ENCODE data around the gene GAS2L3. TPM values are rescaled to one million over a fixed set of nuclear protein-coding genes. Genes with fewer than 3 reads are reported as not detected.

Gene GAS2L3
- polyA plus RNA-seq (ENCODE audit: low read depth in 6 of 6), result not detected

DNA sequence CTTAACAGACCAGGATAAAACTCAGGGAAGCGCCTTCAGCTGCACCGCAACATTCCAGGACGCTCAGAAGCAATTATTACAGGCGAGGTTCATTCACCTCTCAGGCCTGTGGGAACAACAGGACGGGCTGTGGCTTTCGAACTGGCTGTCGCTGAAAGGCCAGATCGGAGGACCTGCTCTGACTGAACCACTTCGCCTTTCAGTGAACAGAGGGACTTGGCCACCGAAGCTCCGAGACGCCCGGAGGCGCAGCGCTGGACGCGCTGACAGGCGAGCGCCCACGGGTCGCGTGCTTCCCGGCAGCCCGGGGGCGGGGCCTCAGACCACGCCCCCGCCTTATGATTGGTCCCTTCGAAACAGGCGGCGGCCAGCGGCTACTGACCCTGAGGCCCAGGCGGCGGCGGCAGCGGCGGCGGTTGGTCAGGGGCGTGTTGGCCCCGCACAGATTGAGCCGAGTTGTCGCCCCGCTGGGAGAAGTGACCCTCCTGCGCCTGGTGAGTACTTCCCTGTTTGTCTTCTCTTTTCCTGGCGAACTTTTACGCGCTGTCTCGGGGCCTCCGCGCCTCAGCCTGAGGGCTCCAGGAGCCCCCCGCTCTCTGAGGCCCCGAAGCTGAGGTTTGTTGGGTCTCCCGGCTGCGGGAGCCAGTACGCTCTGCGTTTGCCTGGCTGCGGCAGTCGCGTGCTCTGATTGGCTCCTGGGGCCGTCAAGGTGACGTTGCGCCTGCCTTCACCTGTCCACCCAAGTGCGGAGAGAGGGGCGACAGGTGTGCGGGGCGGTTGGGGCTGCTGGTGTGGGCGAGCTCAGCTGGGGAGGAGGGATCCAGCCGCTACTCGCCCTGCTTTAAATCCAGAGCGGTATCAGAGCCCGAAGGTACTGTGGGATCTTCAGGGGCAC lies at the start of gene GAS2L3:
TSS of gene GAS2L3 (plus strand) at position 393 of the 895 bp plus-strand sequence. CDS start 21,221 bp downstream, outside the sequence.
- DNase-seq (peak; percentile 56), ATAC-seq (ENCODE audit: low read depth in 2 of 2) (peak; percentile 75 to 81)
- peak within 1 kb of the TSS; percentile 48 to 96 (median 80) for H3K27ac Mint-ChIP-seq
- peak within 1 kb of the TSS; percentile 91 to 97 (median 94) for H3K4me3 Mint-ChIP-seq
- H3K36me3 Mint-ChIP-seq, result no peaks in the 10 kb centered on the region
- H3K27me3 Mint-ChIP-seq, result peaks cover 4 to 23% (median 13%) of the 10 kb centered on the region in 3 donors
- H3K4me1 Mint-ChIP-seq, result peaks cover 7 to 17% (median 10%) of the 10 kb centered on the region in 3 donors
- no peaks in the 10 kb centered on the region for H3K9me3 Mint-ChIP-seq

DNA sequence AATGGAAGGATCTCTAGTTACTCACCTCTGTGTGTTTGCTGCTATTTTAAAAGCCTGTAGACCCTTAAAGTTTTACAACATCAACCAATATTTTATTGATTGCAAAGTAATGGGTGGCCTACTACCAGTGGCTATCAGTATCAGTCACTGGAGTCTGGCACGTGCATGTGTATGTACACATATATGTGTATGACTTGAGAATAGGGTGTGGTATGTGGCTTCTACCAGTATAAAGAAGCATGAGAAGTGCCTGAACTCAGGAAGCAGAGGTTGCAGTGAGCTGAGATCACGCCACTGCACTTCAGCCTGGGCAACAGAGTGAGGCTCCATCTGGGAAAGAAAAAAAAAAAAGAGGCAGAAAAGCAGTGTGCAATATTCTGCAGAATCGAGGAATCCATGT lies 45.5 kb upstream of the GAS2L3 start:
- Mint-ChIP-seq H3K27me3 (peaks cover 9 to 28% (median 23%) of the 10 kb centered on the region in 3 donors), H3K9me3 (peaks cover 0 to 6% (median 0%) of the 10 kb centered on the region in 7 donors), H3K4me3 (no peak overlapping the region), H3K27ac (no peak overlapping the region), H3K36me3 (no peaks in the 10 kb centered on the region), H3K4me1 (no peaks in the 10 kb centered on the region)
- no peak for ATAC-seq (ENCODE audit: low read depth in 2 of 2)
- no peak for DNase-seq

DNA sequence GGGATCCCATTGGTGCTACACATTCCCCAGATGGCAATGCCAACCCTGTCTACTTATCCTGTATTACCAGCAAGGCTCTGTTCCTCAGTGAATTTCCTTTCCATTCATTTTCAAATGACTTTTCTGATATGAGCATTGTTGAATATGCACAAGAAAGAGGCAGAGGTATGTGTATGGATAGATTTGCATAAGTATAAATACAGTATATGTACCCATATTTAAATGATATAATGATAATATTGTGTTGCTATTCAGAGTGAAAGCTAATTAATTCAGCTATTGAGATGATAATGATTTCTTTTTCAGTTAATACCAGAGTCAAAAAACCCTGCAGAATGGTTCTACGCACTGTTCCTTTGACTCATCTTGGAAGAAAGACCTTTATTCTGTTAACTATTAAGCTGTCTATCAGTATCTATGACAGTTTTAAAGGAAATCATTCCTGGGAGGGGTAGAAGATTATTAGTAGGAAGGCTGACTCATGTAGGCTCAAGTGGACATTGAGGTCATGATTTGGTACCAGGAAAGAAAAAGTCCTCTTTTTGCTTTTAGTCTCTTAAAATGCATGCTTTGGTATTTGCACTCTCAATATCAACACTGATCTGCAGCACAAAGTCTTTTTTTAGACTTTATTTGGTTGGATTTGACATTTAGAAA lies 44.9 kb upstream of the GAS2L3 start:
- Mint-ChIP-seq H3K9me3 (peaks cover 0 to 6% (median 0%) of the 10 kb centered on the region in 7 donors), H3K27me3 (peaks cover 9 to 28% (median 17%) of the 10 kb centered on the region in 3 donors), H3K4me3 (no peak overlapping the region), H3K36me3 (no peaks in the 10 kb centered on the region), H3K27ac (no peak overlapping the region), H3K4me1 (no peaks in the 10 kb centered on the region)
- ATAC-seq (ENCODE audit: low read depth in 2 of 2) (no peak), DNase-seq (no peak)

DNA sequence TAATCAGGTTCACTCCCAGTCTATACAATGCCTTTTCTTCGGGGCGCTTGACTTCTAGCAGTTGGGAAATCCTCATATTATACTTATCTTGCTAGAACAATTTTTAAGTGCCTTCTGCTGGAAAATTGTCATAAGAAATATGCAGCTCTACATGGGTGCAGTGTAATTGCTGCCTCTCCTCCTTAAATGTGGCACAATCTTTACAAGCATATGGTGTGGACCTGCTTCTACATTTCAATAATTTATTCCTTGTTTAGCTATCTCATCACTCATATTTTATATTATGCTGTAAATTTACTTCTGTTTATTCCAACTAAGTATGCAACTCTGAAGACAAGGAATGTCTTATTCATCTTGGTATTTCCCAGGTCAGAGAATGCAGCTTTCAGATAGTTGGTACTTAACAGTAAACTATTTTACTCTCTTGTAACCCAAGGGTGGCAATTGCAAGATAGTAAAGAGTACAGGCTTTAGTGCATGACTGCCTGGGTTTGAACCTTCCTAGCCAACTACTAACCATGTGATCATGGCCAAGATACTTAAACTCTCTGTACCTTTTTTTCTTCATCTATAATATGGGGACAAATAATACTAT lies 43.6 kb upstream of the GAS2L3 start:
- DNase-seq (no peak), ATAC-seq (ENCODE audit: low read depth in 2 of 2) (no peak)
- Mint-ChIP-seq H3K36me3 (no peaks in the 10 kb centered on the region), H3K27me3 (peaks cover 9 to 28% (median 15%) of the 10 kb centered on the region in 3 donors), H3K27ac (no peak overlapping the region), H3K4me3 (peak overlapping the region in 1 of 8 donors; percentile 6), H3K9me3 (peaks cover 0 to 6% (median 0%) of the 10 kb centered on the region in 7 donors), H3K4me1 (no peaks in the 10 kb centered on the region)

DNA sequence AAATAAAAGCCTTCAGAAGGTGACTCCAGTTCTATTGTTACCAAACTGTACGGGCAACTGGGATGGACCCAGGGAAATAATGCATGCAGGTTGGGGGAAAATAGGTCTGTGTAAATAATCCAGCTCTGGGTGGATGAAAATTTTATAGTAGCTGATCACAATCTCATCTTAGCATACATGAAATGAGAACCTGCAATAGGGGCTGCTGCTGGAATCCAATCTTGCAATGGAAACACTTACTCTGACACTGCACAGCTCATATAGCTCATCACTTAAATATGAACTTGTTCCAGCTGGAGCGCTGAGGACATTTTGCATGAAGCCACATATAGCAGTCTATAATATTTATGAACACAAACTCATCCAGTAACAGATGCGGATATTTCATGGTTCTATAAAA lies 40.1 kb upstream of the GAS2L3 start:
- peaks cover 0 to 6% (median 0%) of the 10 kb centered on the region in 7 donors for H3K9me3 Mint-ChIP-seq
- H3K4me1 Mint-ChIP-seq, result no peaks in the 10 kb centered on the region
- H3K36me3 Mint-ChIP-seq, result no peaks in the 10 kb centered on the region
- H3K4me3 Mint-ChIP-seq, result no peak overlapping the region
- H3K27me3 Mint-ChIP-seq, result peaks cover 8 to 28% (median 15%) of the 10 kb centered on the region in 3 donors
- DNase-seq (no peak), ATAC-seq (ENCODE audit: low read depth in 2 of 2) (no peak)
- no peak overlapping the region for H3K27ac Mint-ChIP-seq

DNA sequence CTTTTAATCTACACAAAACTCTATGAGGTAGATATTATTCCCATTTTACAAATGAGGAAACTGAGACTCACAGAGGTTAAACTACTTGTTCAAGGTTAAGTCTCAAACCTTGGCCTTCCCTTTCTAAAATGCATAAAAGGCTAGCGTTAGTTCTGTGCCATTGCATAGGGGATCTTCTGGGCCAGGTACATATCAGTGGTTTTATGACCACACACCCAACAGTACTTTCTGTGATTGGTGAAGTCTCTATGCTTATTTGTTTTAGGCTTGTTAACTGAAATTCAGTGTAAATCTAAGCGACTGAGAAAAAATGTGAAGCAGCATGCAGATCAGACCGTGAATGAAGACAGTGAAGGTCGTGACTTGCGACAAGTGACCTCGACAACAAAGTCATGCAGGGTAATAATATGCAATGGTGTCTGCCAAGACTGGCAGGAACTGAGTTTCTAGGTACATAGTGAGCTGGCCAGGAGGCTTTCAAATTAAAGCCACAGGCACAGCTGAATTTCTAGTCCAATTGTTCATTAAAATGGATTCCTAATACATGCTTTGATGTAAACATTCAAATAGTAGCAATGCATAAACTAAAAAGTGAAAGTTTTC lies 38.8 kb upstream of the GAS2L3 start:
- Mint-ChIP-seq H3K27me3 (peaks cover 11 to 21% (median 13%) of the 10 kb centered on the region in 3 donors), H3K9me3 (peaks cover 0 to 4% (median 0%) of the 10 kb centered on the region in 7 donors), H3K4me3 (no peak overlapping the region), H3K4me1 (no peaks in the 10 kb centered on the region), H3K36me3 (no peaks in the 10 kb centered on the region), H3K27ac (no peak overlapping the region)
- DNase-seq, result no peak
- no peak for ATAC-seq (ENCODE audit: low read depth in 2 of 2)

DNA sequence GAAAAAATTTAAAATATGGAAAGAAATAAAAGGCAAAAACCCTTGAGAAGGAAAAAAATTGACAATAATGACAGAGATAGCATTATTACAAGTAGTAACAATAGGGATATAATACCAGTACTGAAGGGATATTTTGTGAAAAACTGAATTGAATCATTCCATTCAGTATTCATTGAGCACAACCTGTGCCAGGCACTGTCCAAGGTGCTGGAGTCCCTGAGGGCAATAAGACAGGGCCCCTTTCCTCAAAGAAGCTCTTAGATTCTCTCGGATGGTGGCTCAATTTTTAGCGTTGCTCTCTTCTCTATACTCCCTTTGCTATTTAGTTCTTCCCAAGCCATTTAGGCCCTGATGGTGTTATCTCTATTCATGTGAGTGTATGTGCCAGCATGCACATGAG lies 34.3 kb upstream of the GAS2L3 start:
- peaks cover 0 to 4% (median 1%) of the 10 kb centered on the region in 7 donors for H3K9me3 Mint-ChIP-seq
- no peaks in the 10 kb centered on the region for H3K36me3 Mint-ChIP-seq
- H3K4me1 Mint-ChIP-seq, result no peaks in the 10 kb centered on the region
- H3K27me3 Mint-ChIP-seq, result peaks cover 0 to 10% (median 10%) of the 10 kb centered on the region in 3 donors
- H3K4me3 Mint-ChIP-seq, result no peak overlapping the region
- no peak for ATAC-seq (ENCODE audit: low read depth in 2 of 2)
- no peak overlapping the region for H3K27ac Mint-ChIP-seq
- DNase-seq, result no peak

DNA sequence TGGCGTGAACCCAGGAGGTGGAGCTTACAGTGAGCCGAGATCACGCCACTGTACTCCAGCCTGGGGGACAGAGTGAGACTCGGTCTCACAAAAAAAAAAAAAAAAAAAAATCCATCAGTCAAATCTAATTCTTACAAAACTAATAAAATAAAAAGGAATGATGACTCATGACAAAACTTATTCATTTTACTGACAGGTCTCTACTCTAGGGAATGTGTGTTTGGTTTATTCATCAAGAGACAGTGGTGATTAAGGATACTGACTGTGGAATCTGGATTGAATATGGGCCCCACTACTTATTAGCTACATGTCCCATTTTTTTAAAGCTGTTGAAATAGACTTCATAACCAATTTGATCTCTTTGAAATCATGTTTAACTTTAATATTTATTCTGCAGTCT lies 29.3 kb upstream of the GAS2L3 start:
- H3K4me3 Mint-ChIP-seq, result no peak overlapping the region
- no peak for ATAC-seq (ENCODE audit: low read depth in 2 of 2)
- no peak for DNase-seq
- peaks cover 8 to 14% (median 13%) of the 10 kb centered on the region in 3 donors for H3K27me3 Mint-ChIP-seq
- peaks cover 0 to 4% (median 0%) of the 10 kb centered on the region in 7 donors for H3K9me3 Mint-ChIP-seq
- H3K36me3 Mint-ChIP-seq, result no peaks in the 10 kb centered on the region
- H3K4me1 Mint-ChIP-seq, result no peaks in the 10 kb centered on the region
- no peak overlapping the region for H3K27ac Mint-ChIP-seq

DNA sequence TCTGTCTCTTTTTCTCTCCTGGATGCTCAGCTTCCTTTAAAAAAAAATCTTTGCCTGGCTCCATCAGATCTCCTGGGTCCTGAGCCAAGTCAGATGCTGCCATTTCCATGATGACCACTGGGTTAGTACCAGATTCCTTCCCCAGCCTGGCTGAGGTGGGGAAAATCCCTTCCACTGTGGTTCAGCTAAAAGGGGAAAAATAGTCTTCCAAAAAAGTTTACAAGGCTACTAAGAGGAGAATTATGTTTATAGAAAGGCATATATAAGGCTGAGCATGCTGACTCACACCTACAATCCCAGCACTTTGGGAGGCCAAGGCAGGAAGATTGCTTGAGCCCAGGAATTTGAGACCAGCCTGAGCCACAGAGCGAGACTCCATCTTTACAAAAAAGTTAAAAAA lies 28.4 kb upstream of the GAS2L3 start:
- Mint-ChIP-seq H3K4me3 (no peak overlapping the region), H3K4me1 (no peaks in the 10 kb centered on the region), H3K36me3 (no peaks in the 10 kb centered on the region), H3K9me3 (peaks cover 0 to 2% (median 0%) of the 10 kb centered on the region in 7 donors), H3K27ac (no peak overlapping the region), H3K27me3 (peaks cover 8 to 12% (median 8%) of the 10 kb centered on the region in 3 donors)
- ATAC-seq (ENCODE audit: low read depth in 2 of 2) (no peak), DNase-seq (no peak)

DNA sequence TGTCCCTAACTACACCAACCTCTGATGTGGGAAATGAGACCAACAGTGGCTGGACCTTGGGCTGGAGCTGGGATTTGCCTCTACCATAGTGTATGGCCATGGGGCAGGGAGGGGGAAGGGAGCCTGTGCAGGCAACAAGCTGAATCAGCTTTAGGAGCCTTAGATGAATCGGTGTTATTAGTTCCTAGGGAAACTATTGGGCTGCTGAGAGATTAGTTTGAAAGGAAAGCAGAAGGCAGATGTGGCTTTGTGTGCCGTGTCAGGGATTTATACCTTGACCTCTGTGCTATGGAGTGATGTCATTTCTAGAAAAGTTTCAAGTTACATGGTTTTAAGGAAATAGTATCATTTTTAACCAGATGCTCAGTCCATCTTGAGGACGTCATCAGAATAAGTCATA lies 19.5 kb upstream of the GAS2L3 start:
- ATAC-seq (ENCODE audit: low read depth in 2 of 2), result no peak
- no peak overlapping the region for H3K4me3 Mint-ChIP-seq
- H3K36me3 Mint-ChIP-seq, result no peaks in the 10 kb centered on the region
- no peaks in the 10 kb centered on the region for H3K9me3 Mint-ChIP-seq
- DNase-seq, result no peak
- peaks cover 5 to 21% (median 5%) of the 10 kb centered on the region in 3 donors for H3K27me3 Mint-ChIP-seq
- H3K4me1 Mint-ChIP-seq, result no peaks in the 10 kb centered on the region
- H3K27ac Mint-ChIP-seq, result no peak overlapping the region

DNA sequence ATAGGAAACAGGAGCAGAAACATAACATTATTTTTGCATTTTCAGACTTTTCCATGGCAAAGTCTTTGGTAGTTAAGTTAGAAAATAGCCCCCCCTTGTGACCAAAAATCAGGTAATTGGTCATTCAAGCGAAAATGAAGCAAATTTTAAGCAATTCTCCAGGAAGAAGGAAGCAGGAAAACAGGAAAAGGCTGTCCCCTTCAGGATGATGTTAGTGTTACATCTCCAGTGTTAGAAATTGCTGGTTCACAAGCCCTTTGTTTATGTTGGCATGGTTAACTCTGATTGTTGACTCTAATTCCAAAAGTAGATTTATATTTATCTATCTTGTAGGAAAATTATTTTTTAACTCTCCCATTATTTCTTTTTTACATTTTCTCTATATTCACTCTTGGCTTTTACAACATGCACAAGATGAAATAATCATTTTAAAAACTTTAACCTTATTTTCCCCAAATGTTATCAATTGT lies 18.8 kb upstream of the GAS2L3 start:
- Mint-ChIP-seq H3K4me3 (no peak overlapping the region), H3K4me1 (no peaks in the 10 kb centered on the region), H3K9me3 (no peaks in the 10 kb centered on the region), H3K27me3 (peaks cover 0 to 22% (median 8%) of the 10 kb centered on the region in 3 donors), H3K27ac (no peak overlapping the region), H3K36me3 (no peaks in the 10 kb centered on the region)
- DNase-seq (peak; percentile 9), ATAC-seq (ENCODE audit: low read depth in 2 of 2) (no peak)

DNA sequence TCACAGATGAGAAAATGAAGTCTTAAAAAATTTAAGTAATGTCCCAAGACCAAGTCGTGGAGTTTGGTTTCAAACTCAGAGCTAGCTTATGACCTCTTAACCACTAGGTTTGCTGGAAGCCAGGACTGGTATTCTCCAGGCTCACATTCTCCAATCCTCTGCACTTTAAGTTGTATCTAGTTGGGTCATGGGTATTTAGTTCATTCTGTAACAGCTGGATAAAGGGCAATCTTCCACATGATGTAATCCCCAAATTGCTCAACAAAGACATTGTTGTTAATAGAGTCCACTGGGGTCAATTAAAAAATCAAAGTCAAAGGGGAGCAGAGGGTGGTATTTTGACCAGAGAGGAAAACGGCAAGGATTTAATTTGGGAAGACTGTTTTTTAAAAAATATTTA lies 17.8 kb upstream of the GAS2L3 start:
- no peak for ATAC-seq (ENCODE audit: low read depth in 2 of 2)

DNA sequence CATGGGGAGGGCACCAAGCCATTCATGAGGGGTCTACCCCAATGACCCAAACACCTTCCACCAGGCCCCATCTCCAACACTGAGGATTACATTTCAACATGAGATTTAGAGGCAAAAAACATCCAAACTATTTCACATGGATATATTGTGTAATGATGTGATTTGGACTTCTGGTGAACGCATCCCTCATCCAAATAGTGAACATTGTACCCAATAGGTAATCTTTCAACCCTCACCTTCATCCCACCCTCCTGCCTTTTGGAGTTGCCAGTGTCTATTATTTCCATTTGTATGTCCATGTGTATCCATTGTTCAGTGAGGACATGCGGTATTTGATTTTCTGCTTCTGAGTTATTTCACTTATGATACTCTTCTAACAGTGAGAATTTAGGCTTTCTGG lies 16.1 kb upstream of the GAS2L3 start:
- Mint-ChIP-seq H3K36me3 (no peaks in the 10 kb centered on the region), H3K27ac (no peak overlapping the region)

More for the DNA sequence above, 17.8 kb upstream of the GAS2L3 start:
- Mint-ChIP-seq H3K27ac (no peak overlapping the region), H3K9me3 (peaks cover 0 to 3% (median 0%) of the 10 kb centered on the region in 7 donors), H3K4me1 (no peaks in the 10 kb centered on the region), H3K27me3 (peaks cover 3 to 28% (median 14%) of the 10 kb centered on the region in 3 donors), H3K4me3 (no peak overlapping the region), H3K36me3 (no peaks in the 10 kb centered on the region)
- no peak for DNase-seq

More for the DNA sequence above, 16.1 kb upstream of the GAS2L3 start:
- DNase-seq (no peak), ATAC-seq (ENCODE audit: low read depth in 2 of 2) (no peak)
- no peaks in the 10 kb centered on the region for H3K4me1 Mint-ChIP-seq
- peaks cover 0 to 4% (median 0%) of the 10 kb centered on the region in 7 donors for H3K9me3 Mint-ChIP-seq
- H3K27me3 Mint-ChIP-seq, result peaks cover 6 to 30% (median 17%) of the 10 kb centered on the region in 3 donors
- H3K4me3 Mint-ChIP-seq, result no peak overlapping the region

Data from naive B cell (primary cell).